ENCODE results near the gene SLC5A6. TPM values are rescaled to one million over a fixed set of nuclear protein-coding genes. Genes with fewer than 3 reads are reported as not detected.
"Not testable (repeated sequence)": the region's sequence is repeated elsewhere in the genome, so short reads cannot be mapped to it uniquely, and the experiment has no call there.

Gene SLC5A6
- polyA plus RNA-seq, 3 donors, result 8.1 to 21.7 (median 10.2) TPM

- WGBS (ENCODE audit: insufficient coverage), result no CpG with 5 or more reads among the region's 3 CpGs
- H3K9me3 ChIP-seq (replicated peaks in 1 of 2; ENCODE audit: control insufficient read depth in 1 of 2, insufficient read depth in 1 of 2, low read length in 2 of 2), result no peaks in the 10 kb centered on the region
- H2AFZ ChIP-seq (ENCODE audit: insufficient read depth, low read depth, low read length, poor library complexity, severe bottlenecking), result no peak overlapping the region
- H3K36me3 ChIP-seq (replicated peaks in 1 of 2; ENCODE audit: control insufficient read depth in 1 of 2, insufficient read depth in 2 of 2, low read length in 2 of 2), result no peaks in the 10 kb centered on the region
- H3K27ac ChIP-seq (ENCODE audit: low read depth in 1 of 2, low read length in 2 of 2), result no peak overlapping the region
- no peaks in the 10 kb centered on the region for H3K27me3 ChIP-seq (ENCODE audit: control insufficient read depth in 2 of 2, insufficient read depth in 2 of 2, low read length in 2 of 2)
- H3K36me3 Mint-ChIP-seq, result no peaks in the 10 kb centered on the region
- intact Hi-C loops (cut with micrococcal nuclease), result no loop called here
- no peaks in the 10 kb centered on the region for H3K4me1 Mint-ChIP-seq
- H3K4me3 Mint-ChIP-seq, result no peak overlapping the region
- no peak for TF ChIP-seq CTCF (IDR thresholded peaks at IDR 0.05)
- no peak overlapping the region for H3K27ac Mint-ChIP-seq
- H3K27me3 Mint-ChIP-seq (ENCODE audit: low read depth in 3 of 3), result peaks cover 2 to 12% (median 3%) of the 10 kb centered on the region in 3 donors
- no peaks in the 10 kb centered on the region for H4K20me1 ChIP-seq (ENCODE audit: insufficient read depth, low read length)
- no peaks in the 10 kb centered on the region for H3K79me2 ChIP-seq (ENCODE audit: insufficient read depth, low read length)
- no peak overlapping the region for H3K4me2 ChIP-seq (replicated peaks; ENCODE audit: extremely low read depth, low read length, poor library complexity, severe bottlenecking)
- H3K4me3 ChIP-seq (replicated peaks in 1 of 3; ENCODE audit: low read depth in 2 of 3, low read length in 3 of 3), result no peak overlapping the region
- H3K4me1 ChIP-seq (ENCODE audit: control insufficient read depth in 1 of 2, insufficient read depth in 2 of 2, low read length in 2 of 2), result no peaks in the 10 kb centered on the region
- no peak overlapping the region for H3K9ac ChIP-seq (ENCODE audit: insufficient read depth, low read length, poor library complexity, severe bottlenecking)
- no peaks in the 10 kb centered on the region for H3K9me3 Mint-ChIP-seq
- DNase-seq, result no peak
These were observed 33.6 kb downstream of the SLC5A6 start for GRCh38 chr2:27178469-27178868.

GRCh38 chr2:27177441-27178351, 34.4 kb downstream of the SLC5A6 start:
- H3K4me1 Mint-ChIP-seq, result no peaks in the 10 kb centered on the region
- no peak for TF ChIP-seq CTCF (IDR thresholded peaks at IDR 0.05)
- no peaks in the 10 kb centered on the region for H3K4me1 ChIP-seq (ENCODE audit: control insufficient read depth in 1 of 2, insufficient read depth in 2 of 2, low read length in 2 of 2)
- DNase-seq, result no peak
- peaks cover 2 to 11% (median 5%) of the 10 kb centered on the region in 3 donors for H3K27me3 Mint-ChIP-seq (ENCODE audit: low read depth in 3 of 3)
- no peaks in the 10 kb centered on the region for H3K9me3 ChIP-seq (replicated peaks in 1 of 2; ENCODE audit: control insufficient read depth in 1 of 2, insufficient read depth in 1 of 2, low read length in 2 of 2)
- H3K4me3 ChIP-seq (replicated peaks in 1 of 3; ENCODE audit: low read depth in 2 of 3, low read length in 3 of 3), result no peak overlapping the region
- no peak overlapping the region for H3K27ac Mint-ChIP-seq
- H3K79me2 ChIP-seq (ENCODE audit: insufficient read depth, low read length), result no peaks in the 10 kb centered on the region
- no peak overlapping the region for H2AFZ ChIP-seq (ENCODE audit: insufficient read depth, low read depth, low read length, poor library complexity, severe bottlenecking)
- H3K36me3 ChIP-seq (replicated peaks in 1 of 2; ENCODE audit: control insufficient read depth in 1 of 2, insufficient read depth in 2 of 2, low read length in 2 of 2), result no peaks in the 10 kb centered on the region
- H3K9me3 Mint-ChIP-seq, result no peaks in the 10 kb centered on the region
- 93% methylated on average over 10 of the region's 15 CpGs for WGBS (ENCODE audit: insufficient coverage)
- H3K27ac ChIP-seq (ENCODE audit: low read depth in 1 of 2, low read length in 2 of 2), result no peak overlapping the region
- H3K36me3 Mint-ChIP-seq, result no peaks in the 10 kb centered on the region
- H3K4me2 ChIP-seq (replicated peaks; ENCODE audit: extremely low read depth, low read length, poor library complexity, severe bottlenecking), result no peak overlapping the region
- no peaks in the 10 kb centered on the region for H4K20me1 ChIP-seq (ENCODE audit: insufficient read depth, low read length)
- H3K4me3 Mint-ChIP-seq, result no peak overlapping the region
- no peaks in the 10 kb centered on the region for H3K27me3 ChIP-seq (ENCODE audit: control insufficient read depth in 2 of 2, insufficient read depth in 2 of 2, low read length in 2 of 2)
- H3K9ac ChIP-seq (ENCODE audit: insufficient read depth, low read length, poor library complexity, severe bottlenecking), result no peak overlapping the region
- intact Hi-C loops (cut with micrococcal nuclease), result no loop called here

GRCh38 chr2:27175781-27176180, 36.3 kb downstream of the SLC5A6 start:
- H3K4me1 ChIP-seq (ENCODE audit: control insufficient read depth in 1 of 2, insufficient read depth in 2 of 2, low read length in 2 of 2); intact Hi-C loops (cut with micrococcal nuclease); H3K9ac ChIP-seq (ENCODE audit: insufficient read depth, low read length, poor library complexity, severe bottlenecking); H3K4me3 Mint-ChIP-seq; H3K27ac ChIP-seq (ENCODE audit: low read depth in 1 of 2, low read length in 2 of 2); H3K9me3 ChIP-seq (replicated peaks in 1 of 2; ENCODE audit: control insufficient read depth in 1 of 2, insufficient read depth in 1 of 2, low read length in 2 of 2); H3K4me2 ChIP-seq (replicated peaks; ENCODE audit: extremely low read depth, low read length, poor library complexity, severe bottlenecking); H3K79me2 ChIP-seq (ENCODE audit: insufficient read depth, low read length); H3K27me3 Mint-ChIP-seq (ENCODE audit: low read depth in 3 of 3); H2AFZ ChIP-seq (ENCODE audit: insufficient read depth, low read depth, low read length, poor library complexity, severe bottlenecking); H4K20me1 ChIP-seq (ENCODE audit: insufficient read depth, low read length); H3K27ac Mint-ChIP-seq; H3K36me3 Mint-ChIP-seq; H3K4me1 Mint-ChIP-seq; H3K4me3 ChIP-seq (replicated peaks in 1 of 3; ENCODE audit: low read depth in 2 of 3, low read length in 3 of 3); H3K27me3 ChIP-seq (ENCODE audit: control insufficient read depth in 2 of 2, insufficient read depth in 2 of 2, low read length in 2 of 2); H3K9me3 Mint-ChIP-seq; DNase-seq; H3K36me3 ChIP-seq (replicated peaks in 1 of 2; ENCODE audit: control insufficient read depth in 1 of 2, insufficient read depth in 2 of 2, low read length in 2 of 2): not testable (repeated sequence)
- no CpG with 5 or more reads among the region's 4 CpGs for WGBS (ENCODE audit: insufficient coverage)

All from CD14-positive monocyte (primary cell).